DND-41 (cell line): ENCODE measurements around the gene COL23A1.

ENCODE experiments used
- CTCF ChIP-seq: IDR thresholded peaks from 2 replicates; pipeline ENCODE4 v1.5.1; 2012; ENCODE audit warnings: borderline replicate concordance, low read length, moderate library complexity, mild to moderate bottlenecking; ENCODE audit not compliant: poor library complexity, severe bottlenecking; ENCODE audit errors: extremely low read depth
- EZH2 ChIP-seq: IDR thresholded peaks from 3 replicates; pipeline ENCODE4 v1.6.1; 2012; ENCODE audit warnings: borderline replicate concordance, low read depth, mild to moderate bottlenecking, moderate library complexity, low read length, inconsistent platforms; ENCODE audit not compliant: severe bottlenecking

GRCh38 chr5:178249191-178249989 lies 340.8 kb downstream of the COL23A1 start:
- TF ChIP-seq EZH2 (no peak), CTCF (no peak)
